Effector CD8-positive, alpha-beta T cell (primary cell): ENCODE measurements around the gene HOXA1.

Source experiments
- DNase-seq: peaks from one replicate; lab custom pipeline; 2025; lab: John Stamatoyannopoulos, UW

The HOXA1 gene

GRCh38 chr7:27092819-27093110 lies 3.0 kb downstream of the HOXA1 start:
- no peak for DNase-seq

DNA sequence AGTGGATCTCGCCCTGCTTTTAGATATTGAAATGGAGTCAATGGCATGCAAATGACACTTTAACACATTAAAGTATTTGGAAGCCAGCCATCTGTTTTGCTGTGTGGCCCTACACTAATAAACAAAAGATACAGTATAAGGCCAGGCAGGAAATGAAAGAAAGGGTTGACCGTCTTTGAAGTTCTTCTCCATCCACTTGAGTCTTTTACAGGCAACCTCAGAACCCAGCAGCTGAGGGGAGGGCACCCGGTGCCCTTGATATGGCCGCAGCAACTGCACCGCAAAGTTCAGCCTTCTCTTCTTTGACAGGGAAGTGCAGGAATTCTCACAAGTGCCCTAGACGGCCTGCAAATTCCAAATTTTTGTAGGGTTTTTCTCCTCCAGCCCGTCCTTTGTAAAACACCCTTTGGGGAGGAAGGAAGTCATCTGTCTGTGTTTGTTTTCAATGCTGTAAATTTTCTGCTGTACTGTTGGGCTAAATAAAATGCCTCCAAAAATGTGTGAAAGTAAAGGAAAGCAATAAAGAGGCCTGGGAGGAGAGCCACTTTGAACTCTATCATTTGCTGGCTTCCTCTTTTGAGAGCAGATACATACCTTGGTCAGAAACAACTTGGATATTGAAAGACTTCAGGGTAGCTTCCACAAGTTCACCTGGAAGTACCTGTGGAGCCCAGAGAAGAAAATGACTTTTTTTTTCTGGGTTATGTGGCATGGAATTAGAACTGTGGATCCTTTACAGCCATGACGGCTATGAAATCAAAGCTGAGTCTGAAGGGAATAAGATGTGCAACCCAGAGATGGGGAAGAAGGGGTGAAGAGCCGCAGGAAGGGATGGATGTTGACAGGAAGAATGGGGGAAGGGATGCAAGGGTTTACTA lies 3.6 kb downstream of the HOXA1 start:
- no peak for DNase-seq

- no peak for DNase-seq
Measured at GRCh38 chr7:27091105-27091504, 4.7 kb downstream of the HOXA1 start.

GRCh38 chr7:27088002-27088922 lies 7.5 kb downstream of the HOXA1 start:
- no peak for DNase-seq

GRCh38 chr7:27083646-27084045 lies 12.2 kb downstream of the HOXA1 start:
- DNase-seq = no peak

DNA sequence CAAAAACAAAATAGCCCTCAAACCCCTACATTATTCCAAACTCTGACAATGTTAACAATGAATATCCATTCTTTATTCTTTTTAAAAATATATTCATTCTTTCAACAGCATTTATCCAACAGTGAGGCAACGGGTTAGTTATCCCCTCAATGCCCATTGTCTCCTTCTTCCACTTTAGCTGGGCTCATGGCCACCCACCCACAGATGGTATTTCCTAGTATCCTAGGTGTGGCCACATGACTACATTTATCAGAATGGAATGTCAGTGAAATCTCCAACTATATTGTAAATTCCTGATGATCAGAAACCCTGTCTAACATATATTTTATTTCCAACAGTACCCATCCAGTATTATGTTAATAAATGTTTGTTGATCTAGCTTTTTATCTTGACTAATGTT lies 13.6 kb downstream of the HOXA1 start:
- DNase-seq = no peak

DNA sequence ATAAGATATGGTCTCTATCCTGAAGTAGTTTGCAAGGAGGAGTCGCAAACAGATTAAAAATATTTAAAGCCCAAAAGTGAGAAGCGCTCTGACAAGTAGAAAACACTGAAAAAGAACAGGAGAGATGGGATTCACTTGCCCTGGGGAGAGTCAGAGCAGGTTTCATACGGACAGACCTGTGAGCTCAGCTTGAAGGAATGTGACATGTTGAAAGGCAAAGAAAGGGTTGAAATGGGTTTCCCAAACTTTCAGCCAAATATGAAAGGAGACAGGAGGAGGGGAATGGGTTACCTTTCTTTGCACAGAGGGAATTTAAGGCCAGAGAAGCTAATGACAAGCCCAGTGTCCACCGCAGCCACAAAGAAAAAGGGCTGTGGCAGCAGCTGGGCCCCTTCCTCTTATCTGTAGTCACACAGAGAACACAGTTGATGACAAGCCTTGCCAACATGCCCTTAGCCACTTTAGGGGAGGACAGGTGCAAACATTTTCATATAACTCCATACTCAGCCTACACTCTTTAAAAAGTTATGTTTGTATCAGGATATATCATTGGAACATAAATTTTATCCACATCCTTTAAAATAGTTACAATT lies 14.9 kb downstream of the HOXA1 start:
- DNase-seq = no peak

- DNase-seq = no peak
Measured at GRCh38 chr7:27079234-27079975, 16.4 kb downstream of the HOXA1 start.

DNA sequence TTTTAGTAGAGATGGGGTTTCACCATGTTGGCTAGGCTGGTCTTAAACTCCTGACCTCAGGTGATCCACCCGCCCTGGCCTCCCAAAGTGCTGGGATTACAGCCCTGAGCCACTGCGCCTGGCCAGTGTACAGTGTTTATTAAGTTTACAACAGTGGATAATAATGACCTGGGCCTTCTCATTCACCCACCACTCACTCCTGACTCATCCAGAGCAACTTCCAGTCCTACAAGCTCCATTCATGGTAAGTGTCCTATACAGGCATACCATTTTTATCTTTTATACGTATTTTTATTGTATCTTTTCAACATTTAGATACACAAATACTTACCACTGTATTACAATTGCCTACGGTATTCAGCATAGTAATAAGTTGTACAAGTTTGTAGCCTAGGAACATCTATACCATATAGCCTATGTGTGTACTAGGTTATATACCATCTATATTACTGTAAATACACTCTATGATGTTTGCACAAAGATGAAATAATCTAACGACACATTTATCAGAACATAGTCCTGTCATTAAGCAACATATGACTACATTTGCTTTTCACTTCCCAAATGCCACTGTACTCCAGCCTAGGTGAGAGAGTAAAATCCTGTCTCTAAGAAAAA lies 17.1 kb downstream of the HOXA1 start:
- DNase-seq = no peak

- DNase-seq = no peak
Measured at GRCh38 chr7:27073076-27073475, 22.7 kb downstream of the HOXA1 start.

GRCh38 chr7:27071622-27072390 lies 24.0 kb downstream of the HOXA1 start:
- no peak for DNase-seq

- DNase-seq = no peak
Measured at GRCh38 chr7:27068259-27068658, 27.5 kb downstream of the HOXA1 start.

DNA sequence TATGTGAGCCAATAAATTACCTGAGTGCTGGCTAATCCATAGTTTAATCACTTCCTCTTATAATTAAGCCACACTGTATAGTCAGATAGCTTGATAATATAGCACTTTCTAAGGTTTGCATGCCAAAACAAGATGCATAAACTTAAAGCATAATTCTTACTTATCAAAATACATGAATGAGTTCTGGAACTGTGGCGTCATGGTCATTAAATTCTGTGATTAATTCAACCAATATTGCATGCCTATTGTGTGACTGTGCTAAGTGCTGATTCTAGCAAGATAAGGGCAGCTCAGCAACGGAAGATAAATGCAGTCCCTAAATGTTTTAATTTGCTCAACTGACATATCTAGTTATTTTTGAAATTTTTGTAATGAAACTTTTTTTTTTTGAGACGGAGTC lies 29.7 kb downstream of the HOXA1 start:
- no peak for DNase-seq

DNA sequence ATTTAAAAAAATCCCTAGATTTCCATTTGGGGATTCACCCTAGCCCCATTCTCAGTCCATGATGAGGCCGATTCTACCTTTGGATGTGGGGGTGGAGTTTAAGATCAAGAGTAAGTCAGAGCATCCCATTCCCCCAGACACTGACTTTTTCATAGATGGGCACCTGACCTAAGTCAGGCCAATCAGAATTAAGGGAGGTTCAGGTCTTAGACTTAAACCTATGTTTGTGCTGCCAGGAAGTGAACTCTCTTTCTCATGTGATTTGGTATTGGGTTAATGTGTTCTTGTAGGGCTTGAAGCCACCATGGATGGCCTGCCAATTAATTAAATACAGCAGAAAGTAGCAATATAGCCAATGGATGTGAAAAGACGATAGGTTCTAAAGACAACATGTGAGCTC lies 30.1 kb downstream of the HOXA1 start:
- no peak for DNase-seq

DNA sequence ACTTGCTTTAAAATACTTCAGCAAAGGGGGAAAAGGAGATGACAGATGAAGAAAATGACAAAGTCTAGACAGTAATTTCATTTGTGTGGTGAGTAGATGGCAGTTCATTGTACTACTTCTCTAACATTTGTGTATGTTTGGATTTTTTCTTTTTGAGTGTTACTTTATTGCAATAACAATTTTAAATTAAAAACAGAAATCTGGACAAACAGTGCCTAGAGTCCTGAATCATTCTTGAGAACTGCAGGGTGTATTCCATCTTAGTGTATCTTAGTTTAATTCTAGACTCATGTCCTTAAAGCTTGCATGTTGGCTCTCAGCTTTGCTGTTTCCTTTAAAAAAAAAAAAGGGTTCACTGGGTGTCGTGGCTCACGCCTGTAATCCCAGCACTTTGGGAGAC lies 31.1 kb downstream of the HOXA1 start:
- DNase-seq = no peak

- DNase-seq = no peak
Measured at GRCh38 chr7:27064159-27064558, 31.6 kb downstream of the HOXA1 start.

DNA sequence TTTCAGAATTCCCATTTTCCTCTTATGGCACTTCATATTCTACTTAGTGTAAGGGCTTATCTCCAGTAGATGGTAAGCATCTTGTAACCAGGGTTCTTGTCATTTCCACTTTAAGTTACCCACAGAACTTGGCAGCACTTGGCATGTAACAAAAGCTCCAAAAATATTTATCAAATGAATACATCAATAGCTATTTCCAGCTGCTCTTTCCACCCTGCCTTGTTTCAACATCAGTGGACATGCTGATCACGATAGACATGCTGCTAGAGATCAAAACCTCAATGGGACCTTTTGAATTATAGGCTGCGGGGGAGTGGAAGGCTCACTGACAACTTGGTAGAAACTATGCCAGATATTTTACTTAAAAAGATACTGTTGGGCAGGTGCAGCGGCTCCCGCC lies 32.9 kb downstream of the HOXA1 start:
- DNase-seq = no peak

GRCh38 chr7:27053153-27053552 lies 42.6 kb downstream of the HOXA1 start:
- no peak for DNase-seq

DNA sequence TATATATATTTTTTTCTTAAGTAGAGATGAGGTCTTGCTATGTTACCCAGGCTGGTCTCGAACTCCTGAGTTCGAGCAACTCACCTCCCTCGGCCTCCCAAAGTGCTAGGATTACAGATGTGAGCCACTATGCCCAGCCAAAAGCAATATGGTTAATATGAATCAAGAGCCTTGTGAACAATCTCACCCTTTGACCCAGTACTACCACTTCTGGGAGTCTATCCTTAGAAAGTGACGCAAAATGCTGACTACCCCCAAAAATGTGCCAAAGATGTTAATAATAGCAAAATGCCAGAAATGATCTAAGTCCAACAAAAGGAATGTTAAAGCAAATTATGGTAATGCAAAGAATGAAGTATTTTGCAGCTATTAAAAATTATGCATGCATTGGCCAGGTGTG lies 44.3 kb downstream of the HOXA1 start:
- no peak for DNase-seq

DNA sequence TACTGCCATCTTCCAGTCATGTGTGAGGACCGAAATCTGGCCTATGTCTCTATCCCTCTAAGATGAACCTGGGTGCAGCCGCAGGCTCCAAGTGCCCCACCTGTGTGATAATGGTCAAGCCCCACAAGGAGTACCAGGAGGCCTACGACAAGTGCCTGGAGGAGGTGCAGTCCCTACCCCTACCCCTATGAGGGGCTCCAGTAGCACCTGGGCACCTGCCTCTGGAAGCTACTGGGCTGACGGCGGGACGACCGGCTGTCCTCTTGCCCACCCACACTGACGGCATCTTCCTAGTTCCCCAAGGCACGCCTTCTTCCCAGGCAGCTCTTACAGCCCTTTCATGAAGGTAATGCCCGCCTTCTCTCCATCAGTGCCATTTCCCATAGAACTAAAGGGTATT lies 47.4 kb downstream of the HOXA1 start:
- DNase-seq = no peak
